CD14-positive monocyte (primary cell): ENCODE measurements around the gene CWF19L1. TPM values are rescaled to one million over a fixed set of nuclear protein-coding genes. Genes with fewer than 3 reads are reported as not detected.
"Not testable (repeated sequence)": the region's sequence is repeated elsewhere in the genome, so short reads cannot be mapped to it uniquely, and the experiment has no call there.

Experiments
- DNase-seq, 3 donors: peaks; one replicate each; pipeline ENCODE4 v3.0.0-alpha.2; 2011 to 2022
- H2AFZ ChIP-seq: 2 replicates; pipeline ENCODE4 v1.6.0; 2012; ENCODE audit warnings: mild to moderate bottlenecking, low read depth, low read length, inconsistent platforms; ENCODE audit not compliant: insufficient read depth, poor library complexity, severe bottlenecking
- H3K27ac ChIP-seq, 2 donors: 1 replicate in 1 of 2; 2 replicates in 1 of 2; pipeline ENCODE4 v1.5.1; 2012 to 2013; ENCODE audit warnings: low read length in 2 of 2, control low read depth in 1 of 2, inconsistent platforms in 1 of 2, low read depth in 1 of 2, mild to moderate bottlenecking in 1 of 2
- H3K27me3 ChIP-seq, 2 donors: one replicate each; pipeline versions ENCODE4 v1.6.0 to v1.6.1; 2011 to 2013; ENCODE audit warnings: low read length in 2 of 2; ENCODE audit not compliant: control insufficient read depth in 2 of 2, insufficient read depth in 2 of 2
- H3K36me3 ChIP-seq, 2 donors: replicated peaks in 1 of 2; 1 replicate in 1 of 2; 2 replicates in 1 of 2; pipeline versions ENCODE4 v1.5.1 to v1.6.1; 2012 to 2013; ENCODE audit warnings: low read length in 2 of 2, control low read depth in 1 of 2, inconsistent platforms in 1 of 2, mild to moderate bottlenecking in 1 of 2; ENCODE audit not compliant: insufficient read depth in 2 of 2, control insufficient read depth in 1 of 2
- H3K4me1 ChIP-seq, 2 donors: 1 replicate in 1 of 2; 2 replicates in 1 of 2; pipeline versions ENCODE4 v1.5.1 to v1.6.1; 2012 to 2013; ENCODE audit warnings: low read length in 2 of 2, control low read depth in 1 of 2, inconsistent platforms in 1 of 2, mild to moderate bottlenecking in 1 of 2, moderate library complexity in 1 of 2; ENCODE audit not compliant: insufficient read depth in 2 of 2, control insufficient read depth in 1 of 2
- H3K4me2 ChIP-seq: replicated peaks from 2 replicates; pipeline ENCODE3; 2012; ENCODE audit warnings: low read length, moderate library complexity, mild to moderate bottlenecking; ENCODE audit not compliant: poor library complexity, severe bottlenecking; ENCODE audit errors: extremely low read depth
- H3K4me3 ChIP-seq, 3 experiments: fragments of 200-600 bp in 1 of 3; sonication (generic) in 1 of 3; replicated peaks in 1 of 3; 1 replicate in 2 of 3; 2 replicates in 1 of 3; pipeline ENCODE4 v1.5.1; 2011 to 2013; ENCODE audit warnings: low read length in 3 of 3, mild to moderate bottlenecking in 3 of 3, control low read depth in 2 of 3, low read depth in 2 of 3, inconsistent platforms in 1 of 3, moderate library complexity in 1 of 3
- H3K79me2 ChIP-seq: 2 replicates; pipeline ENCODE4 v1.6.0; 2012; ENCODE audit warnings: mild to moderate bottlenecking, control low read depth, inconsistent platforms, low read length, moderate library complexity; ENCODE audit not compliant: insufficient read depth
- H3K9ac ChIP-seq: 2 replicates; pipeline ENCODE4 v1.6.0; 2017; ENCODE audit warnings: low read length, mild to moderate bottlenecking; ENCODE audit not compliant: insufficient read depth, poor library complexity, severe bottlenecking
- H3K9me3 ChIP-seq, 2 donors: replicated peaks in 1 of 2; 1 replicate in 1 of 2; 2 replicates in 1 of 2; pipeline versions ENCODE4 v1.5.1 to v1.6.1; 2012 to 2013; ENCODE audit warnings: low read length in 2 of 2, control low read depth in 1 of 2; ENCODE audit not compliant: control insufficient read depth in 1 of 2, insufficient read depth in 1 of 2
- H4K20me1 ChIP-seq: 2 replicates; pipeline ENCODE4 v1.6.0; 2012; ENCODE audit warnings: mild to moderate bottlenecking, low read length, control low read depth, moderate library complexity; ENCODE audit not compliant: insufficient read depth
- H3K27ac Mint-ChIP-seq, 7 donors: one replicate each; pipeline ENCODE4 v1.8.0; 2020; ENCODE audit warnings: mild to moderate bottlenecking in 7 of 7, mixed read lengths in 7 of 7, moderate library complexity in 6 of 7, inconsistent platforms in 2 of 7
- H3K27me3 Mint-ChIP-seq, 3 donors: one replicate each; pipeline ENCODE4 v1.8.0; 2021 to 2022; ENCODE audit warnings: low read depth in 3 of 3, mild to moderate bottlenecking in 3 of 3, mixed read lengths in 3 of 3, moderate library complexity in 3 of 3, inconsistent platforms in 1 of 3
- H3K36me3 Mint-ChIP-seq, 2 donors: one replicate each; pipeline ENCODE4 v1.8.0; 2020; ENCODE audit warnings: mixed read lengths in 2 of 2, inconsistent platforms in 1 of 2, mild to moderate bottlenecking in 1 of 2
- H3K4me1 Mint-ChIP-seq: one replicate; pipeline ENCODE4 v1.8.0; 2020; ENCODE audit warnings: mild to moderate bottlenecking, mixed read lengths
- H3K4me3 Mint-ChIP-seq, 2 donors: one replicate each; pipeline ENCODE4 v1.8.0; 2020; ENCODE audit warnings: mild to moderate bottlenecking in 2 of 2, mixed read lengths in 2 of 2, moderate library complexity in 1 of 2
- H3K9me3 Mint-ChIP-seq, 7 donors: one replicate each; pipeline ENCODE4 v1.8.0; 2020 to 2022; ENCODE audit warnings: mixed read lengths in 7 of 7, mild to moderate bottlenecking in 6 of 7, moderate library complexity in 6 of 7, inconsistent platforms in 2 of 7
- CTCF ChIP-seq: fragments of 200-600 bp; IDR thresholded peaks from one replicate; pipeline ENCODE4 v1.8.0; 2022; ENCODE audit warnings: antibody characterized with exemption, mild to moderate bottlenecking
- WGBS: methylation state at CpG from one replicate; pipeline ENCODE4 v1.1.5; 2013; ENCODE audit warnings: missing lambda C conversion rate; ENCODE audit not compliant: insufficient coverage; 5-methylcytosine and 5-hydroxymethylcytosine counted together
- intact Hi-C, 2 donors: fragments of 100-400 bp; cut with micrococcal nuclease; formaldehyde crosslinking; loops; one replicate each; pipeline versions ENCODE4 v1.15.0 to v1.15.1; 2023
- polyA plus RNA-seq, 3 donors: library from polyadenylated mRNA; depleted of rRNA in 1 of 3; unstranded in 2 of 3; stranded (reverse) in 1 of 3; fragments of 300-500 nt in 2 of 3; fragments of >200 nt in 1 of 3; fragmentation: Illumina TruSeq in 2 of 3; gene quantifications; 1 replicate in 2 of 3; 2 replicates in 1 of 3; pipeline ENCODE4 v1.2.3, GENCODE V29; 2012 to 2021

The CWF19L1 gene
- polyA plus RNA-seq, 3 donors = 19.9 to 29.3 (median 22.2) TPM

DNA sequence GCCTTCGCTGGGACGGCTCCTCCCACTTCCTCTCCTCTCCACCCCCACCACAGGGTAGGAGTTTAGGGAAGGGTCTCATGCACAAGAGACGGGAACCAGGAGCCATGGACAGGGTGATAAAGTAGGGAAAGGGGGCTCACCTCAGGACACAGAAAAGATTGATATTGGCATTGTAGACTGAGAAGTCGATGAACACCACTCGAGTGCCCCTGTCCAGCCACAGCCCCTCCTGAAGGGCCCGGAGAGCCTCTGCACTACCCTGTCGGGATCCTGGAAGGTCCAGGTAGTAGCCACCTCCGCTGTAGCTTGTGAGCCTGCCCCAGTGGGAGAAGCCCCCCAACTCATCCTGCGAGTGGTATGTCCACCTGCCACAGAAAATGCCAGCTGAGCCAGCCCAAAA, 29.8 kb upstream of the CWF19L1 start:
- Histone ChIP-seq H3K27me3 (peaks cover 0 to 2% of the 10 kb centered on the region in 2 donors), H3K4me1 (peaks cover 18% of the 10 kb centered on the region in 2 donors), H2AFZ (no peak overlapping the region), H3K9me3 (peaks cover 0 to 3% of the 10 kb centered on the region in 2 donors), H3K36me3 (no peaks in the 10 kb centered on the region), H3K79me2 (no peaks in the 10 kb centered on the region), H3K4me2 (no peak overlapping the region), H4K20me1 (no peaks in the 10 kb centered on the region), H3K27ac (no peak overlapping the region), H3K4me3 (no peak overlapping the region), H3K9ac (no peak overlapping the region)
- Mint-ChIP-seq H3K9me3 (peaks cover 0 to 10% (median 6%) of the 10 kb centered on the region in 7 donors), H3K27ac (peak overlapping the region in 1 of 7 donors; percentile 12), H3K4me3 (no peak overlapping the region), H3K4me1 (peaks cover 22% of the 10 kb centered on the region), H3K36me3 (no peaks in the 10 kb centered on the region), H3K27me3 (peaks cover 24 to 28% (median 24%) of the 10 kb centered on the region in 3 donors)
- intact Hi-C loops = loop anchor here in 1 of 2 donors (5.0 kb wide), 1 partner anchor 35 kb away; the partner anchor contains the start of gene PKD2L1
- WGBS = 93% methylated on average over 3 of the region's 9 CpGs
- DNase-seq = no peak
- no peak for TF ChIP-seq CTCF

- Mint-ChIP-seq H3K27me3 (peaks cover 14 to 21% (median 21%) of the 10 kb centered on the region in 3 donors), H3K4me3 (no peak overlapping the region), H3K9me3 (peaks cover 0 to 3% (median 0%) of the 10 kb centered on the region in 7 donors), H3K4me1 (peaks cover 50% of the 10 kb centered on the region), H3K27ac (peak overlapping the region in 2 of 7 donors; percentile 15 to 41), H3K36me3 (no peaks in the 10 kb centered on the region)
- H3K4me2 ChIP-seq = no peak overlapping the region
- no peak overlapping the region for H3K4me3 ChIP-seq
- intact Hi-C loops = no loop called here
- H3K36me3 ChIP-seq = no peaks in the 10 kb centered on the region
- peak overlapping the region; percentile 0 for H2AFZ ChIP-seq
- H4K20me1 ChIP-seq = no peaks in the 10 kb centered on the region
- no peak overlapping the region for H3K9ac ChIP-seq
- peaks cover 46 to 47% of the 10 kb centered on the region in 2 donors for H3K4me1 ChIP-seq
- peaks cover 0 to 2% of the 10 kb centered on the region in 2 donors for H3K27me3 ChIP-seq
- H3K27ac ChIP-seq = peak overlapping the region in 1 of 2 donors; percentile 77
- H3K79me2 ChIP-seq = no peaks in the 10 kb centered on the region
- H3K9me3 ChIP-seq = no peaks in the 10 kb centered on the region
- no peak for TF ChIP-seq CTCF
- no peak for DNase-seq
Measured at GRCh38 chr10:100293066-100293465, 25.6 kb upstream of the CWF19L1 start.

DNA sequence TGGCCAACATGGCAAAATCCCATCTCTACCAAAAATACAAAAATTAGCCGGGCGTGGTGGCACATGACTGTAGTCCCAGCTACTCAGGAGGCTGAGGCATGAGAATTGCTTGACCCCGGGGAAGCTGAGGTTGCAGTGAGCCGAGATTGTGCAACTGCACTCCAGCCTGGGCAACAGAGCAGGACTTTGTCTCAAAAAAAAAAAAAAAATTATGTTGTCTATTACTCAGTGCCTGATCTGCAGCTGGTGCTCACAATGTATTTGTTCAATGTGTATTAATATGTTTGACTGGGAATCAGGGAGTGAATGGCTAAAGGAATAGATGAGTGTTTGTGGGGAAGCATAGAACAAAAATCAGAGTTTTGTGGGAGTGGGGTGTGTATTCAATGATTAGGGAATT, 24.9 kb upstream of the CWF19L1 start:
- H4K20me1 ChIP-seq, H3K36me3 Mint-ChIP-seq, H3K36me3 ChIP-seq, intact Hi-C loops, H3K27me3 ChIP-seq, H3K4me2 ChIP-seq, H2AFZ ChIP-seq, H3K79me2 ChIP-seq, H3K9me3 Mint-ChIP-seq, H3K9me3 ChIP-seq, H3K9ac ChIP-seq: not testable (repeated sequence)
- peak overlapping the region; percentile 89 to 96 (median 93) for H3K27ac Mint-ChIP-seq
- peak overlapping the region; percentile 10 to 60 for H3K4me3 Mint-ChIP-seq
- Histone ChIP-seq H3K27ac (peak overlapping the region; percentile 77 to 84), H3K4me3 (peak overlapping the region in 1 of 3 experiments; percentile 21), H3K4me1 (peaks cover 44 to 45% of the 10 kb centered on the region in 2 donors)
- peaks cover 45% of the 10 kb centered on the region for H3K4me1 Mint-ChIP-seq
- peak; percentile 45 to 67 (median 60) for DNase-seq
- WGBS = 0% methylated on average over 4 of the region's 4 CpGs
- peaks cover 14 to 21% (median 20%) of the 10 kb centered on the region in 3 donors for H3K27me3 Mint-ChIP-seq
